Tibial nerve (tissue), 4 donors: ENCODE results near the gene MAB21L4. TPM values are rescaled to one million over a fixed set of nuclear protein-coding genes. Genes with fewer than 3 reads are reported as not detected.

ENCODE experiments used
- DNase-seq, 2 donors: peaks; one replicate each; pipeline ENCODE4 v3.0.0-alpha.2; 2019; ENCODE audit warnings: low spot score in 2 of 2
- H3K27ac ChIP-seq, 4 donors: fragments of 200-600 bp; sonication (generic) in 3 of 4; one replicate each; pipeline ENCODE4 v1.5.1; 2017 to 2019; ENCODE audit warnings: mild to moderate bottlenecking in 1 of 4
- H3K27me3 ChIP-seq, 2 donors: fragments of 200-600 bp; sonication (generic) in 1 of 2; one replicate each; pipeline versions ENCODE4 v1.5.1 to v1.6.0; 2017 to 2019
- H3K36me3 ChIP-seq, 3 donors: fragments of 200-600 bp; sonication (generic); one replicate each; pipeline ENCODE4 v1.5.1; 2018 to 2019
- H3K4me1 ChIP-seq, 4 donors: fragments of 200-600 bp; sonication (generic) in 3 of 4; one replicate each; pipeline ENCODE4 v1.5.1; 2017 to 2019
- H3K4me3 ChIP-seq, 4 donors: fragments of 200-600 bp; sonication (generic) in 3 of 4; one replicate each; pipeline ENCODE4 v1.5.1; 2017 to 2019; ENCODE audit warnings: mild to moderate bottlenecking in 1 of 4, moderate library complexity in 1 of 4
- H3K9me3 ChIP-seq, 4 donors: fragments of 200-600 bp; sonication (generic) in 3 of 4; one replicate each; pipeline ENCODE4 v1.5.1; 2017 to 2019
- EP300 ChIP-seq, 2 donors: sonication (generic); formaldehyde crosslinking; IDR thresholded peaks; one replicate each; pipeline ENCODE4 v1.6.1; 2017; ENCODE audit warnings: antibody characterized with exemption in 2 of 2, mild to moderate bottlenecking in 1 of 2
- POLR2A ChIP-seq, 2 donors: fragments of 450-650 bp; IDR thresholded peaks; one replicate each; pipeline ENCODE4 v1.6.1; 2017; ENCODE audit warnings: antibody characterized with exemption in 2 of 2, mild to moderate bottlenecking in 2 of 2, moderate library complexity in 2 of 2
- WGBS, 2 donors: methylation state at CpG; one replicate each; pipeline ENCODE4 v1.1.5; 2018; 5-methylcytosine and 5-hydroxymethylcytosine counted together
- total RNA-seq, 4 donors: library from RNA; depleted of rRNA; stranded (reverse); fragments of >200 nt; gene quantifications; one replicate each; pipeline ENCODE4 v1.1.0, GENCODE V29; 2016
- TF ChIP-seq, protein P1 (sequence below), 5 experiments: fragments of 200-600 bp in 3 of 5; fragments of 450-650 bp in 2 of 5; sonication (generic) in 3 of 5; IDR thresholded peaks; one replicate each; pipeline ENCODE4 v1.5.1; 2016 to 2019; ENCODE audit warnings: antibody characterized with exemption in 5 of 5, mild to moderate bottlenecking in 3 of 5, moderate library complexity in 2 of 5

The MAB21L4 gene
- total RNA-seq, 4 donors from 2014 or later, result not detected

DNA sequence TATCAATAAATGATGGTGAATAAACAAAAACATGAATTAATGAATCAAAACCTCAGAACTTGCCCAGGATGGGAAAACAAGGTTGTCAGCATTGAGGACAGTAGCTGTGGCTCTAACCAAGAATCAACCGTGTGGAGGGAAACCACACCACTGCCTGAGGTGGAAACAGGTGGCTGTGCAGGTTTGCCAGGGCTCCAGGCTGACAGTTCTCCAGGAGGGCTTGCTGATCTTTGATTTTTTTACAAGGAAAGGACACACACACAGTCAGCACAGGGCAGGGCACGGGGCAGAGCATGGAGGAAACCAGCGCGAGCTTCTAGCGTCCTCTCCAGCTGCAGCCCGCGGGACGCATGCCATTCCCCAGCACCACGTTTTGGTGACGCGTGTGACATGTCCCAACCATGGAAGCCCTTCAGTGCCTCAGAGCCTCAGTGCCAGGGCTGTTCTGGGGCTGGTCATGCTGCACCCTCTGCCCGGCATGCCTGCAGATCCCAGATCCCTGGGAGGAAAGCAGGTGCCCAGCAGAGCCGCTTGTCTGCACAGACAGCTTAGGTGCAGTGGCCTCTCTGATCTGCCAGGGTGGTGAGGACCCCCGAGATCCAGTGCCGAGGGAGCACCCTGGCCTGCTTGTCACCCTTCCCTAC, 43.2 kb downstream of the MAB21L4 start:
- no peak overlapping the region for H3K27ac ChIP-seq
- H3K4me1 ChIP-seq, result peaks cover 0 to 7% (median 0%) of the 10 kb centered on the region in 4 donors
- no peak for DNase-seq
- peaks cover 0 to 12% (median 0%) of the 10 kb centered on the region in 4 donors for H3K9me3 ChIP-seq
- H3K36me3 ChIP-seq, result no peaks in the 10 kb centered on the region
- no peaks in the 10 kb centered on the region for H3K27me3 ChIP-seq
- 85 to 88% methylated on average over 9 to 12 of the region's 15 CpGs for WGBS, 2 donors
- TF ChIP-seq, protein P1, sequence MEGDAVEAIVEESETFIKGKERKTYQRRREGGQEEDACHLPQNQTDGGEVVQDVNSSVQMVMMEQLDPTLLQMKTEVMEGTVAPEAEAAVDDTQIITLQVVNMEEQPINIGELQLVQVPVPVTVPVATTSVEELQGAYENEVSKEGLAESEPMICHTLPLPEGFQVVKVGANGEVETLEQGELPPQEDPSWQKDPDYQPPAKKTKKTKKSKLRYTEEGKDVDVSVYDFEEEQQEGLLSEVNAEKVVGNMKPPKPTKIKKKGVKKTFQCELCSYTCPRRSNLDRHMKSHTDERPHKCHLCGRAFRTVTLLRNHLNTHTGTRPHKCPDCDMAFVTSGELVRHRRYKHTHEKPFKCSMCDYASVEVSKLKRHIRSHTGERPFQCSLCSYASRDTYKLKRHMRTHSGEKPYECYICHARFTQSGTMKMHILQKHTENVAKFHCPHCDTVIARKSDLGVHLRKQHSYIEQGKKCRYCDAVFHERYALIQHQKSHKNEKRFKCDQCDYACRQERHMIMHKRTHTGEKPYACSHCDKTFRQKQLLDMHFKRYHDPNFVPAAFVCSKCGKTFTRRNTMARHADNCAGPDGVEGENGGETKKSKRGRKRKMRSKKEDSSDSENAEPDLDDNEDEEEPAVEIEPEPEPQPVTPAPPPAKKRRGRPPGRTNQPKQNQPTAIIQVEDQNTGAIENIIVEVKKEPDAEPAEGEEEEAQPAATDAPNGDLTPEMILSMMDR (IDR thresholded peaks at IDR 0.05), result no peak
- no peak for TF ChIP-seq EP300 (IDR thresholded peaks at IDR 0.05)
- TF ChIP-seq POLR2A (IDR thresholded peaks at IDR 0.05), result no peak
- no peak overlapping the region for H3K4me3 ChIP-seq

DNA sequence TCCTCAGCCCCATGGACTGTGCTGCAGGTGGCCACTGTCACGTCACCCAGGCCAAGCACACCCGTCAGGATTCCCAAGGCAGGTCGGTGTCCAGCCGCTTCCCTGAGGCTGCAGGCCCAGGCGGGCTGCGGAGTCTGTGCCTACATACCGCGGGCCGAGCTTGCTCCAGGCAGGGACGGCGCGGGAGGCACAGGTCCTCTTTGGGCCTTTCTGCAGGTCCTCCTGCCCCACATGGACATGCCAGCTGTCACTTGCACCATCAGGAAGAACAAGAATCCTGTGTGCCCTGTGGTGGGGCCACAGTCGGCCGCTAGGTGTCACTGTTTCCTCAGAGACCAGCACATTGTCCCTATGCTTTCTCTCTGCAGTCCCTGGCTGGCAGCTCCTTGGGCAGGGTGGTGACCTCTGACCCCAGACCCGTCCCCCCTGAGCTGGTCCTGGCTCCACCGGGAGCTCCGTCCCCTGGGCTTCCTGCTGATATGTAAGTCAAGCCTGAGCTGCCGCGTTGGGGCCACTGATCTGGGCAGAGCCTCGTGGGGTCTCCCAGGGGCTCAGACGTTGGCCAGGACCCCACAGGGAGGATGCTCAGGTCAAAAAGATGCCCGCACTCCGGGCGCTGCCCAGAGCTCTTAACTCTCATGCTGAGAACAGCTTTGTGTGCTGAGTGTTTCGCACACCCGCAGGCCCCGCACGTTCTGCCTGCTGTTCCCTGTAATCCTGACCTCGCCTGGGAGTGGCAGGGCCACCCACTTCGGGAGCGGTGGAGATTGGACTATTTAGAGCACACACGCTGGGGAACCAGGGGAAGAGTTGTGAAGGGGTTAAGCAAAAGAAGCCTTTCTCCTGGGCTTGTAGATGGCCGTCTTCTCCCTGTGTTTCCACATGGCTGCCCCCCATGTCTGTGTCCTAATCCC, 44.6 kb downstream of the MAB21L4 start:
- peaks cover 0 to 7% (median 0%) of the 10 kb centered on the region in 4 donors for H3K4me1 ChIP-seq
- no peak overlapping the region for H3K27ac ChIP-seq
- DNase-seq, result peak; percentile 81 to 92
- peaks cover 0 to 12% (median 0%) of the 10 kb centered on the region in 4 donors for H3K9me3 ChIP-seq
- TF ChIP-seq POLR2A (IDR thresholded peaks at IDR 0.05), result no peak
- TF ChIP-seq, protein P1 (IDR thresholded peaks at IDR 0.05), result peak; percentile 93 to 97 (median 96)
- peak in 1 of 2 donors; percentile 6 for TF ChIP-seq EP300 (IDR thresholded peaks at IDR 0.05)
- no peaks in the 10 kb centered on the region for H3K36me3 ChIP-seq
- H3K27me3 ChIP-seq, result no peaks in the 10 kb centered on the region
- 37 to 55% methylated on average over 17 to 30 of the region's 33 CpGs for WGBS, 2 donors
- no peak overlapping the region for H3K4me3 ChIP-seq

DNA sequence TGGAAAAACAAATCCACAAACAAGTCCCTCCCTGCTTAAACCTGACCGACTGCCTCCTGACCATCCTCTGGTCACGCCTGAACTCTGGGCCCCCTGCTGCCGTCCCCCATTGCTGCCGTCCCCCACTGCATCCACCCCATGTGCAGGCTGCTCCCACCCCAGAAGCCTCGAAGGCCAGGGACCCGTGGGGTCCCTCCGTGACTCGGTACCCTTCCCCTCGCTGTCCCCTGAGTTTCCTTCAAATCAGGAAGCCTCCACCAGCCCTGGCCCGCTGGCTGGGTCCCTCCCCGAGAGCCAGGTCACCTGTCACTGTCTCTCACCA, 45.2 kb downstream of the MAB21L4 start:
- TF ChIP-seq POLR2A (IDR thresholded peaks at IDR 0.05), result no peak
- no peak for TF ChIP-seq EP300 (IDR thresholded peaks at IDR 0.05)
- TF ChIP-seq, protein P1 (IDR thresholded peaks at IDR 0.05), result no peak
- Histone ChIP-seq H3K27me3 (no peaks in the 10 kb centered on the region), H3K27ac (no peak overlapping the region), H3K4me1 (peaks cover 0 to 7% (median 0%) of the 10 kb centered on the region in 4 donors), H3K36me3 (no peaks in the 10 kb centered on the region), H3K4me3 (no peak overlapping the region), H3K9me3 (peaks cover 0 to 12% (median 0%) of the 10 kb centered on the region in 4 donors)
- 57 to 68% methylated on average over 10 to 11 of the region's 11 CpGs for WGBS, 2 donors
- DNase-seq, result no peak

DNA sequence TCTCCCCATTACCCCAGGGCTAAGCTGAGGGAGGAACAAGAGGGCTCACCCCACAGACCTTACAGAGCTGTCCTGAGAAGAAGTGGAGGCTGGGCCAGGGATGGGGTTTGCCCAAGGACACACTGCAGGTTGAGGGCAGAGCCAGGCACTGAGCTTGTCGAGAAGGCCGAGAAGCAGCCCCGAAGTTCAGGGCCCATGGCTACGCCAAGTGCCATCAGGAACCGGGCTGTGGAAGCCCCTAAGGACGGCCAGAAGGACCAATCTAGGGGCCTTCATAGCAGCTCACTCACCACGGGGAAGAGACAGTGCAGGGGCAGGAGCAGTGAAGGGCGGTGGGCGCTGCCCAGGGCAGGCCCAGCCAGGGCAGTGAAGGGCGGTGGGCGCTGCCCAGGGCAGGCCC, 45.9 kb downstream of the MAB21L4 start:
- Histone ChIP-seq H3K4me1 (peaks cover 0 to 7% (median 0%) of the 10 kb centered on the region in 4 donors), H3K27ac (no peak overlapping the region), H3K9me3 (peaks cover 0 to 11% (median 0%) of the 10 kb centered on the region in 4 donors), H3K4me3 (no peak overlapping the region), H3K36me3 (no peaks in the 10 kb centered on the region), H3K27me3 (no peaks in the 10 kb centered on the region)
- WGBS, 2 donors, result 83 to 90% methylated on average over 11 of the region's 11 CpGs
- no peak for DNase-seq
- TF ChIP-seq, protein P1 (IDR thresholded peaks at IDR 0.05), result no peak
- TF ChIP-seq POLR2A (IDR thresholded peaks at IDR 0.05), result no peak
- TF ChIP-seq EP300 (IDR thresholded peaks at IDR 0.05), result no peak
